Jurkat, Clone E6-1 (cell line): ENCODE results near the gene CDC14B.
"Not testable (repeated sequence)": the region's sequence is repeated elsewhere in the genome, so short reads cannot be mapped to it uniquely, and the experiment has no call there.

Experiments
- DNase-seq: peaks from one replicate; pipeline ENCODE4 v3.0.0-alpha.2; 2011; ENCODE audit warnings: low read depth, low spot score
- H3K4me3 ChIP-seq: 2 replicates; pipeline ENCODE4 v1.5.1; 2011; ENCODE audit warnings: mild to moderate bottlenecking, low read length, control low read depth, moderate library complexity

Gene CDC14B

GRCh38 chr9:96603305-96604003 lies 16.2 kb downstream of the CDC14B start:
- no peak for DNase-seq
- H3K4me3 ChIP-seq, result no peak overlapping the region

GRCh38 chr9:96599298-96599697 lies 20.3 kb downstream of the CDC14B start:
- no peak overlapping the region for H3K4me3 ChIP-seq
- DNase-seq, result no peak

- no peak overlapping the region for H3K4me3 ChIP-seq
- DNase-seq, result no peak
These were observed 23.0 kb downstream of the CDC14B start for GRCh38 chr9:96596601-96597111.

GRCh38 chr9:96587338-96588315 lies 32.0 kb downstream of the CDC14B start:
- peak; percentile 60 for DNase-seq
- no peak overlapping the region for H3K4me3 ChIP-seq

- no peak for DNase-seq
- H3K4me3 ChIP-seq, result no peak overlapping the region
These were observed 34.2 kb downstream of the CDC14B start for GRCh38 chr9:96585426-96585825.

- DNase-seq, result not testable (repeated sequence)
These were observed 37.4 kb downstream of the CDC14B start for GRCh38 chr9:96582199-96582598.

GRCh38 chr9:96581786-96582185 lies 37.9 kb downstream of the CDC14B start:
- no peak overlapping the region for H3K4me3 ChIP-seq
- DNase-seq, result no peak

More at GRCh38 chr9:96582199-96582598, 37.4 kb downstream of the CDC14B start:
- not testable (repeated sequence) for H3K4me3 ChIP-seq

- H3K4me3 ChIP-seq, result no peak overlapping the region
- no peak for DNase-seq
These were observed 38.3 kb downstream of the CDC14B start for GRCh38 chr9:96581301-96581700.

- H3K4me3 ChIP-seq, result no peak overlapping the region
- no peak for DNase-seq
These were observed 44.7 kb downstream of the CDC14B start for GRCh38 chr9:96574931-96575351.

- no peak overlapping the region for H3K4me3 ChIP-seq
- no peak for DNase-seq
These were observed 45.2 kb downstream of the CDC14B start for GRCh38 chr9:96574455-96574854.

- no peak for DNase-seq
- peak overlapping the region; percentile 41 for H3K4me3 ChIP-seq
These were observed 52.4 kb downstream of the CDC14B start for GRCh38 chr9:96567203-96567700.

- peak overlapping the region; percentile 41 for H3K4me3 ChIP-seq
- peak; percentile 15 for DNase-seq
These were observed 53.0 kb downstream of the CDC14B start for GRCh38 chr9:96566498-96567202.

- peak overlapping the region; percentile 41 for H3K4me3 ChIP-seq
- DNase-seq, result peak; percentile 70
These were observed 53.8 kb downstream of the CDC14B start for GRCh38 chr9:96565671-96566497.

- no peak for DNase-seq
- H3K4me3 ChIP-seq, result no peak overlapping the region
These were observed 55.4 kb downstream of the CDC14B start for GRCh38 chr9:96564217-96564616.

GRCh38 chr9:96559339-96559943 lies 60.2 kb downstream of the CDC14B start:
- no peak for DNase-seq
- no peak overlapping the region for H3K4me3 ChIP-seq

- DNase-seq, result no peak
- no peak overlapping the region for H3K4me3 ChIP-seq
These were observed 61.7 kb downstream of the CDC14B start for GRCh38 chr9:96557921-96558320.

- no peak overlapping the region for H3K4me3 ChIP-seq
- DNase-seq, result no peak
These were observed 62.8 kb downstream of the CDC14B start for GRCh38 chr9:96556701-96557461.
